ENCODE results near the gene AIG1. TPM values are rescaled to one million over a fixed set of nuclear protein-coding genes. Genes with fewer than 3 reads are reported as not detected.

Gene AIG1
- total and polyA plus RNA-seq, 12 donors = 21.0 to 55.7 (median 47.2) TPM

- Histone ChIP-seq H3K36me3 (replicated peaks in 1 of 2) (no peaks in the 10 kb centered on the region), H3K4me1 (replicated peaks in 1 of 2) (peaks cover 0 to 17% of the 10 kb centered on the region in 2 donors), H3K27me3 (no peaks in the 10 kb centered on the region), H3K4me3 (no peak overlapping the region), H3K27ac (no peak overlapping the region), H3K9me3 (replicated peaks in 1 of 3) (no peaks in the 10 kb centered on the region)
- intact Hi-C loops (cut with DNase I) = no loop called here
- no peak for DNase-seq
- 93 to 98% (median 97%) methylated on average over 1 of the region's 1 CpG for WGBS, 4 donors
- TF ChIP-seq CTCF (IDR thresholded peaks at IDR 0.05) (no peak), POLR2A (IDR thresholded peaks at IDR 0.05) (no peak)
Observed at GRCh38 chr6:143064271-143064670, 3.6 kb downstream of the AIG1 start.

GRCh38 chr6:143064951-143065683 lies 4.4 kb downstream of the AIG1 start:
- H3K36me3 ChIP-seq (replicated peaks in 1 of 2) = no peaks in the 10 kb centered on the region
- intact Hi-C loops (cut with DNase I) = no loop called here
- H3K4me1 ChIP-seq (replicated peaks in 1 of 2) = peaks cover 0 to 10% of the 10 kb centered on the region in 2 donors
- WGBS, 4 donors = 71 to 78% (median 71%) methylated on average over 4 of the region's 4 CpGs
- H3K9me3 ChIP-seq (replicated peaks in 1 of 3) = no peaks in the 10 kb centered on the region
- H3K27me3 ChIP-seq = no peaks in the 10 kb centered on the region
- H3K27ac ChIP-seq = no peak overlapping the region
- DNase-seq = no peak
- no peak for TF ChIP-seq CTCF (IDR thresholded peaks at IDR 0.05)
- TF ChIP-seq POLR2A (IDR thresholded peaks at IDR 0.05) = no peak
- H3K4me3 ChIP-seq = no peak overlapping the region

- intact Hi-C loops (cut with DNase I) = no loop called here
Observed at GRCh38 chr6:143068001-143068400, 7.3 kb downstream of the AIG1 start.

GRCh38 chr6:143074101-143074500 lies 13.4 kb downstream of the AIG1 start:
- DNase-seq = no peak
- TF ChIP-seq POLR2A (IDR thresholded peaks at IDR 0.05) (no peak), CTCF (IDR thresholded peaks at IDR 0.05) (no peak)
- Histone ChIP-seq H3K36me3 (replicated peaks in 1 of 2) (no peaks in the 10 kb centered on the region), H3K9me3 (replicated peaks in 1 of 3) (peaks cover 0 to 9% (median 0%) of the 10 kb centered on the region in 3 donors), H3K4me3 (no peak overlapping the region), H3K4me1 (replicated peaks in 1 of 2) (no peaks in the 10 kb centered on the region), H3K27ac (no peak overlapping the region), H3K27me3 (no peaks in the 10 kb centered on the region)
- intact Hi-C loops (cut with DNase I) = no loop called here
- 85 to 95% (median 91%) methylated on average over 3 of the region's 3 CpGs for WGBS, 4 donors

More at GRCh38 chr6:143068001-143068400, 7.3 kb downstream of the AIG1 start:
- H3K36me3 ChIP-seq (replicated peaks in 1 of 2) = no peaks in the 10 kb centered on the region
- H3K4me1 ChIP-seq (replicated peaks in 1 of 2) = no peaks in the 10 kb centered on the region
- H3K9me3 ChIP-seq (replicated peaks in 1 of 3) = no peaks in the 10 kb centered on the region
- TF ChIP-seq POLR2A (IDR thresholded peaks at IDR 0.05) (no peak), CTCF (IDR thresholded peaks at IDR 0.05) (no peak)
- H3K4me3 ChIP-seq = no peak overlapping the region
- WGBS, 4 donors = 83 to 97% (median 90%) methylated on average over 1 of the region's 1 CpG
- H3K27ac ChIP-seq = no peak overlapping the region
- no peak for DNase-seq
- no peaks in the 10 kb centered on the region for H3K27me3 ChIP-seq

Data from adrenal gland (tissue), 12 donors.